PC-3 (cell line): ENCODE data around the gene CHI3L2. TPM values are rescaled to one million over a fixed set of nuclear protein-coding genes. Genes with fewer than 3 reads are reported as not detected.

ENCODE experiments used
- ATAC-seq: fragments of 200-7000 bp; cut with Tn5 transposase; 2 replicates; pipeline ENCODE4 v1.9.1; 2020; ENCODE audit warnings: mild to moderate bottlenecking, moderate library complexity
- BruUV-seq: library from RNA; stranded (reverse); fragments of 400-500 nt; replicated peaks from 2 replicates; lab custom pipeline; 2021; lab: Mats Ljungman, UMichigan
- CTCF ChIA-PET: fragments of 300-600 bp; sonication (Branson Sonifier 250); formaldehyde crosslinking; loops from one replicate; lab custom pipeline; 2022; ENCODE audit warnings: antibody characterized with exemption; lab: Charles Lee
- POLR2A ChIA-PET: fragments of 300-600 bp; sonication (Branson Sonifier 250); formaldehyde crosslinking; loops from one replicate; lab custom pipeline; 2022; ENCODE audit warnings: antibody characterized with exemption; ENCODE audit not compliant: unreplicated experiment; lab: Charles Lee
- DNase-seq: peaks from one replicate; pipeline ENCODE4 v3.0.0-alpha.2; 2015
- H2AFZ ChIP-seq: fragments of 300-600 bp; sonication (generic); 2 replicates; pipeline ENCODE4 v1.6.0; 2016; ENCODE audit warnings: antibody characterized with exemption, low read length
- H3F3A ChIP-seq: fragments of 300-600 bp; sonication (generic); one replicate; pipeline ENCODE4 v1.6.0; 2017; ENCODE audit warnings: antibody characterized with exemption, low read length, control low read depth, mild to moderate bottlenecking; ENCODE audit not compliant: unreplicated experiment
- H3K27ac ChIP-seq: fragments of 300-600 bp; sonication (generic); 2 replicates; pipeline ENCODE4 v1.5.1; 2016; ENCODE audit warnings: mild to moderate bottlenecking, low read length
- H3K27me3 ChIP-seq: fragments of 300-600 bp; sonication (generic); 2 replicates; pipeline ENCODE4 v1.6.1; 2016; ENCODE audit warnings: low read length, mixed read lengths
- H3K36me3 ChIP-seq: fragments of 300-600 bp; sonication (generic); 2 replicates; pipeline ENCODE4 v1.6.1; 2016; ENCODE audit warnings: low read depth, mixed run types, low read length, mixed read lengths
- H3K4me1 ChIP-seq: fragments of 300-600 bp; sonication (generic); 2 replicates; pipeline ENCODE4 v1.5.1; 2016; ENCODE audit warnings: low read length; ENCODE audit not compliant: insufficient read depth
- H3K4me2 ChIP-seq: fragments of 300-600 bp; sonication (generic); 2 replicates; pipeline ENCODE4 v1.6.0; 2016; ENCODE audit warnings: low read length
- H3K4me3 ChIP-seq: fragments of 300-600 bp; sonication (generic); 2 replicates; pipeline ENCODE4 v1.5.1; 2016; ENCODE audit warnings: mild to moderate bottlenecking, low read length, mixed read lengths
- H3K79me2 ChIP-seq: fragments of 300-600 bp; sonication (generic); 2 replicates; pipeline ENCODE4 v1.6.1; 2017; ENCODE audit warnings: low read length, mixed read lengths
- H3K9ac ChIP-seq: fragments of 300-600 bp; sonication (generic); 2 replicates; pipeline ENCODE4 v1.6.0; 2016; ENCODE audit warnings: mild to moderate bottlenecking, low read length
- H3K9me2 ChIP-seq: fragments of 300-600 bp; sonication (generic); replicated peaks from 2 replicates; pipeline ENCODE4 v1.6.1; 2016; ENCODE audit warnings: mixed run types, low read length, mixed read lengths
- H3K9me3 ChIP-seq: fragments of 300-600 bp; sonication (generic); 2 replicates; pipeline ENCODE4 v1.6.1; 2016; ENCODE audit warnings: low read length, mixed read lengths
- H4K20me1 ChIP-seq: fragments of 300-600 bp; sonication (generic); 2 replicates; pipeline ENCODE4 v1.6.1; 2016; ENCODE audit warnings: low read length, mixed read lengths
- EZH2 ChIP-seq: fragments of 300-600 bp; sonication (generic); IDR thresholded peaks from one replicate; pipeline ENCODE4 v1.6.1; 2017; ENCODE audit warnings: antibody characterized with exemption, mild to moderate bottlenecking, low read length; ENCODE audit not compliant: unreplicated experiment
- EZH2phosphoT487 ChIP-seq: fragments of 300-600 bp; sonication (generic); IDR thresholded peaks from 2 replicates; pipeline ENCODE4 v1.6.1; 2018; ENCODE audit warnings: mild to moderate bottlenecking, antibody characterized with exemption, low read length, borderline replicate concordance
- intact Hi-C: fragments of 100-400 bp; cut with micrococcal nuclease; formaldehyde crosslinking; loops from 2 replicates; pipeline ENCODE4 v1.9.0; 2023
- total RNA-seq: library from RNA; depleted of rRNA; stranded (reverse); fragments of >200 nt; gene quantifications from 2 replicates; pipeline ENCODE4 v1.2.3, GENCODE V29; 2014
- TF ChIP-seq, protein P1 (sequence below): fragments of 300-600 bp; sonication (generic); conservative IDR thresholded peaks from 2 replicates; pipeline ENCODE4 v1.5.1; 2017; ENCODE audit warnings: antibody characterized with exemption, low read depth, mild to moderate bottlenecking, low read length

CHI3L2 gene
- total RNA-seq, 1 experiment from 2014 or later = 0.55 TPM

DNA sequence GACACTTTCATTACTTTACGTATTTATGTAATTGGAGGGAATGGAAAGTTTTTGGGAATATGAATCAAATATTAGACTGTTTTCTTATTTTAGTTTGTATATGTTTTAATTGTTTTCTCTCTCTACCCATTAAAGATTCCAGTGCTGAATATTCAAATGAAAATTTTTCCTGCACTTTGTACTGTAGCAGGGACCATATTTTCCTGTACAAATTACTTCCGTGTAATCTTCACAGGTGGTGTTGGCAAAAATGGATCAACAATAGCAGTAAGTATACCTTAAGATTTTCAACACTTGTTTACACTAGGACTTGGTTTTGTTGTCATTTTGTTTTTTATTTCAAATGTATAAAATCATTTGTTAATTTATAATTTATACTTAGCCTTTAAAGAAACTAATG lies 45.5 kb upstream of the CHI3L2 start:
- TF ChIP-seq, protein P1, sequence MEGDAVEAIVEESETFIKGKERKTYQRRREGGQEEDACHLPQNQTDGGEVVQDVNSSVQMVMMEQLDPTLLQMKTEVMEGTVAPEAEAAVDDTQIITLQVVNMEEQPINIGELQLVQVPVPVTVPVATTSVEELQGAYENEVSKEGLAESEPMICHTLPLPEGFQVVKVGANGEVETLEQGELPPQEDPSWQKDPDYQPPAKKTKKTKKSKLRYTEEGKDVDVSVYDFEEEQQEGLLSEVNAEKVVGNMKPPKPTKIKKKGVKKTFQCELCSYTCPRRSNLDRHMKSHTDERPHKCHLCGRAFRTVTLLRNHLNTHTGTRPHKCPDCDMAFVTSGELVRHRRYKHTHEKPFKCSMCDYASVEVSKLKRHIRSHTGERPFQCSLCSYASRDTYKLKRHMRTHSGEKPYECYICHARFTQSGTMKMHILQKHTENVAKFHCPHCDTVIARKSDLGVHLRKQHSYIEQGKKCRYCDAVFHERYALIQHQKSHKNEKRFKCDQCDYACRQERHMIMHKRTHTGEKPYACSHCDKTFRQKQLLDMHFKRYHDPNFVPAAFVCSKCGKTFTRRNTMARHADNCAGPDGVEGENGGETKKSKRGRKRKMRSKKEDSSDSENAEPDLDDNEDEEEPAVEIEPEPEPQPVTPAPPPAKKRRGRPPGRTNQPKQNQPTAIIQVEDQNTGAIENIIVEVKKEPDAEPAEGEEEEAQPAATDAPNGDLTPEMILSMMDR = no peak
- TF ChIP-seq EZH2phosphoT487 (no peak), EZH2 (no peak)
- Histone ChIP-seq H3K4me3 (no peak overlapping the region), H3K79me2 (no peaks in the 10 kb centered on the region), H2AFZ (no peak overlapping the region), H3K4me2 (no peak overlapping the region), H3K4me1 (no peaks in the 10 kb centered on the region), H3K27me3 (no peaks in the 10 kb centered on the region), H3F3A (no peaks in the 10 kb centered on the region), H3K36me3 (peaks cover 20% of the 10 kb centered on the region), H3K9ac (no peak overlapping the region), H3K9me3 (no peaks in the 10 kb centered on the region), H4K20me1 (no peaks in the 10 kb centered on the region), H3K27ac (no peak overlapping the region), H3K9me2 (no peaks in the 10 kb centered on the region)
- DNase-seq (no peak), ATAC-seq (no peak)
- intact Hi-C loops = no loop called here
- ChIA-PET CTCF (interaction anchor here (0.5 kb wide), 1 partner anchor 152 kb away, joined by 3 read pairs; no protein-coding TSS in a partner anchor), POLR2A (no interaction called here)
- no TSS peak for BruUV-seq

DNA sequence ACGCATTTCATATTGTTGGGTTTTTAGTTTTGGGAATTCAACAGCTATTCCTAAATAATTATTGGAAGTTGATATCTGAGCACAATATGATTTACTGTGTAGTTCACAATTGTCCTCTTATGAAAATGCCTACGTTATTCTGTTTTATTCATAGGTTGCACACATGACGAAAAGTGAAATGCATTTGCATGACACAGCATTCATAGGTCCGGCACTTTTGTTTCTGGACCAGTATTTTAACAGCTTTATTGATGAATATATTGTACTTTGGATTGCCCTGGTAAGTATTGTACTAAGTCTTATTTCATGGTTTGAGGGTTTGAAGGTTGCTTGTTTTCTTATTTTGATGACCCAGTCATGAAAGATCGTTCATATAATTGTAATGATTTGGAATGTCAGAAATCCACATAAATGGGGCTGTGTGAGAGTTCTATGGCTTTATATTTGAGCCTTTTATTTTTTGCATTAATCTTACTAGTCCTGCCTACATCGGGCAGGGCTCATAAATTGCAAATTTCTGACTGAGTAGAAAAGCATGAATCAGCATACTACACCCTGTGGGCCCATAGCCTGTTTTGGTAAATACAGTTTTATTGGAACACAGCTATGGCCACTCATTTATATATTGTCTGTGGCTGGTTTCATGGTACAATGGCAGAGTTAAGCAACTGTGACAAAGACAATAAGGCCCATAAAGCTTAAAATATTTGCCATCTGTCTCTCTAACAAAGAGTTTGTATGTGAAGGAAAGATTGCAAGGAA lies 44.0 kb upstream of the CHI3L2 start:
- no peaks in the 10 kb centered on the region for H3K27me3 ChIP-seq
- no peak overlapping the region for H3K4me3 ChIP-seq
- H3K27ac ChIP-seq = no peak overlapping the region
- H3K9me3 ChIP-seq = no peaks in the 10 kb centered on the region
- intact Hi-C loops = no loop called here
- H2AFZ ChIP-seq = no peak overlapping the region
- peaks cover 23% of the 10 kb centered on the region for H3K36me3 ChIP-seq
- no TSS peak for BruUV-seq
- no peaks in the 10 kb centered on the region for H3K79me2 ChIP-seq
- DNase-seq = no peak
- ChIA-PET CTCF (no interaction called here), POLR2A (interaction anchor here (0.6 kb wide), 1 partner anchor 10 kb away, joined by 4 read pairs; no protein-coding TSS in a partner anchor)
- H3K4me1 ChIP-seq = no peaks in the 10 kb centered on the region
- TF ChIP-seq EZH2phosphoT487 (no peak), EZH2 (no peak)
- TF ChIP-seq, protein P1 = no peak
- no peak overlapping the region for H3K4me2 ChIP-seq
- no peak overlapping the region for H3K9ac ChIP-seq
- no peaks in the 10 kb centered on the region for H3K9me2 ChIP-seq
- H4K20me1 ChIP-seq = no peaks in the 10 kb centered on the region
- peak; percentile 60 for ATAC-seq
- no peaks in the 10 kb centered on the region for H3F3A ChIP-seq

DNA sequence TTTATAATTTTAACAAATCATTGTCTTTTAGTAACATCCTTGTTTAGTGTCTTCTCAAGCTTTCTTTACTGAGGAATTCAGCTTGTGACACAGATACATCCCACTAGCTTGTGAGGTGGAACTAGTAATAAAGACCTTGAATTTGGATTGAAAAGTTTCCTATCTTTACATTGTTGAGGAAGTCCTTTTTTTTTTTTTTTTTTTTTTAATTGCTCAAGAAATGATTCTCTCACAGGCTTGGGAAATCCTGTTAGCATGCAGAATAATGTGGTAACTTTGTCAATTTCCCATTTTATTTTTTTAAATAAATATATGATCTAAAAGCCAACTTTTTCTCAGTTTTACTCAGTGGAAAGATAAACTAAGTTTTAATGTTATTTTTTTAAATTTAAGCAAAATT lies 42.9 kb upstream of the CHI3L2 start:
- Histone ChIP-seq H3K4me2 (no peak overlapping the region), H4K20me1 (no peaks in the 10 kb centered on the region), H3K27me3 (no peaks in the 10 kb centered on the region), H3K4me3 (no peak overlapping the region), H3K36me3 (peaks cover 23% of the 10 kb centered on the region), H3K9me2 (no peaks in the 10 kb centered on the region), H3K9me3 (no peaks in the 10 kb centered on the region), H3K9ac (no peak overlapping the region), H3K4me1 (no peaks in the 10 kb centered on the region), H2AFZ (no peak overlapping the region), H3F3A (no peaks in the 10 kb centered on the region), H3K27ac (no peak overlapping the region), H3K79me2 (no peaks in the 10 kb centered on the region)
- ATAC-seq (no peak), DNase-seq (no peak)
- intact Hi-C loops = no loop called here
- POLR2A ChIA-PET = no interaction called here
- BruUV-seq = no TSS peak
- CTCF ChIA-PET = interaction anchor here (0.6 kb wide), 1 partner anchor 154 kb away, joined by 5 read pairs; no protein-coding TSS in a partner anchor
- TF ChIP-seq EZH2 (no peak), EZH2phosphoT487 (no peak)
- TF ChIP-seq, protein P1 = no peak
